ENCODE data around the gene LRRC41. TPM values are rescaled to one million over a fixed set of nuclear protein-coding genes. Genes with fewer than 3 reads are reported as not detected.

LRRC41 gene
- 82.0 to 96.8 TPM (median 82.9 TPM) in 3 replicates for total RNA-seq
- long read RNA-seq, full-length matches to known transcripts = 345 of 415 reads
- long read RNA-seq, partial matches to known transcripts = 36 of 415 reads
- long read RNA-seq, other reads (novel, unspliced or antisense) = 34 of 415 reads

- H3K27me3 Mint-ChIP-seq (ENCODE audit: low read depth) = no peaks in the 10 kb centered on the region
- DNase-seq (ENCODE audit: low spot score) = peak; percentile 97
- peaks cover 53% of the 10 kb centered on the region for H3K4me1 Mint-ChIP-seq (ENCODE audit: low read depth)
- H3K27ac Mint-ChIP-seq (ENCODE audit: unreplicated experiment) = peak within 1 kb of the TSS; percentile 99
- TF ChIP-seq CTCF (IDR thresholded peaks at IDR 0.05) = no peak
- H3K36me3 Mint-ChIP-seq (ENCODE audit: low read depth) = peaks cover 2% of the 10 kb centered on the region
- peak within 1 kb of the TSS; percentile 86 for H3K4me3 Mint-ChIP-seq (ENCODE audit: unreplicated experiment)
- no peaks in the 10 kb centered on the region for H3K9me3 Mint-ChIP-seq (ENCODE audit: low read depth)
These were observed at the start of gene LRRC41, which contains the start of gene UQCRH for GRCh38 chr1:46303038-46303871. LRRC41 (minus strand) TSS chr1:46303616; CDS start chr1:46303322, 294 bp downstream. UQCRH (plus strand) TSS chr1:46303698; CDS start chr1:46303767, 69 bp downstream.

GRCh38 chr1:46352363-46352762, 48.9 kb upstream of the LRRC41 start:
- peaks cover 17% of the 10 kb centered on the region for H3K36me3 Mint-ChIP-seq (ENCODE audit: low read depth)
- TF ChIP-seq CTCF (IDR thresholded peaks at IDR 0.05) = no peak
- H3K27me3 Mint-ChIP-seq (ENCODE audit: low read depth) = no peaks in the 10 kb centered on the region
- no peak overlapping the region for H3K4me3 Mint-ChIP-seq (ENCODE audit: unreplicated experiment)
- H3K4me1 Mint-ChIP-seq (ENCODE audit: low read depth) = peaks cover 5% of the 10 kb centered on the region
- H3K9me3 Mint-ChIP-seq (ENCODE audit: low read depth) = no peaks in the 10 kb centered on the region
- no peak for DNase-seq (ENCODE audit: low spot score)
- H3K27ac Mint-ChIP-seq (ENCODE audit: unreplicated experiment) = no peak overlapping the region

- TF ChIP-seq CTCF (IDR thresholded peaks at IDR 0.05) = no peak
- Mint-ChIP-seq H3K36me3 (ENCODE audit: low read depth) (peaks cover 16% of the 10 kb centered on the region), H3K4me1 (ENCODE audit: low read depth) (peaks cover 39% of the 10 kb centered on the region), H3K9me3 (ENCODE audit: low read depth) (no peaks in the 10 kb centered on the region), H3K4me3 (ENCODE audit: unreplicated experiment) (no peak overlapping the region), H3K27ac (ENCODE audit: unreplicated experiment) (no peak overlapping the region), H3K27me3 (ENCODE audit: low read depth) (no peaks in the 10 kb centered on the region)
- no peak for DNase-seq (ENCODE audit: low spot score)
These were observed 41.9 kb upstream of the LRRC41 start for GRCh38 chr1:46345281-46345680.

- H3K36me3 Mint-ChIP-seq (ENCODE audit: low read depth) = peaks cover 11% of the 10 kb centered on the region
- H3K4me1 Mint-ChIP-seq (ENCODE audit: low read depth) = peaks cover 43% of the 10 kb centered on the region
- H3K9me3 Mint-ChIP-seq (ENCODE audit: low read depth) = no peaks in the 10 kb centered on the region
- no peak overlapping the region for H3K4me3 Mint-ChIP-seq (ENCODE audit: unreplicated experiment)
- H3K27me3 Mint-ChIP-seq (ENCODE audit: low read depth) = no peaks in the 10 kb centered on the region
- no peak for TF ChIP-seq CTCF (IDR thresholded peaks at IDR 0.05)
- H3K27ac Mint-ChIP-seq (ENCODE audit: unreplicated experiment) = peak overlapping the region; percentile 41
- DNase-seq (ENCODE audit: low spot score) = no peak
These were observed 41.1 kb upstream of the LRRC41 start for GRCh38 chr1:46344481-46344880.

- no peaks in the 10 kb centered on the region for H3K9me3 Mint-ChIP-seq (ENCODE audit: low read depth)
- H3K4me3 Mint-ChIP-seq (ENCODE audit: unreplicated experiment) = no peak overlapping the region
- peak overlapping the region; percentile 32 for H3K27ac Mint-ChIP-seq (ENCODE audit: unreplicated experiment)
- H3K36me3 Mint-ChIP-seq (ENCODE audit: low read depth) = peaks cover 9% of the 10 kb centered on the region
- TF ChIP-seq CTCF (IDR thresholded peaks at IDR 0.05) = no peak
- no peaks in the 10 kb centered on the region for H3K27me3 Mint-ChIP-seq (ENCODE audit: low read depth)
- H3K4me1 Mint-ChIP-seq (ENCODE audit: low read depth) = peaks cover 50% of the 10 kb centered on the region
- no peak for DNase-seq (ENCODE audit: low spot score)
These were observed 40.3 kb upstream of the LRRC41 start for GRCh38 chr1:46343705-46344104.

Data from chondrocyte (in vitro differentiated cells).